ENCODE measurements around the gene TLDC2. TPM values are rescaled to one million over a fixed set of nuclear protein-coding genes. Genes with fewer than 3 reads are reported as not detected.

The TLDC2 gene
- total and polyA plus RNA-seq, 2 experiments from 2014 or later = 0.68 to 1.6 TPM

- WGBS (ENCODE audit: low lambda C conversion rate, missing lambda C conversion rate) = 49% methylated on average over 7 of the region's 7 CpGs
These were observed 14.4 kb upstream of the TLDC2 start for GRCh38 chr20:36861625-36861874.

GRCh38 chr20:36861875-36862801, 13.8 kb upstream of the TLDC2 start:
- Histone ChIP-seq H3K9me3 (ENCODE audit: low read depth) (no peaks in the 10 kb centered on the region), H3K36me3 (replicated peaks; ENCODE audit: insufficient read depth, low read depth) (no peaks in the 10 kb centered on the region), H2AFZ (no peak overlapping the region), H4K20me1 (ENCODE audit: insufficient read depth, poor library complexity, severe bottlenecking) (peaks cover 42% of the 10 kb centered on the region), H3K27me3 (no peaks in the 10 kb centered on the region), H3K4me3 (peak overlapping the region; percentile 72), H3K27ac (peak overlapping the region; percentile 80), H3K4me2 (peak overlapping the region; percentile 98), H3K9me2 (replicated peaks; ENCODE audit: insufficient read depth) (no peaks in the 10 kb centered on the region), H3K4me1 (ENCODE audit: insufficient read depth) (peaks cover 32% of the 10 kb centered on the region), H3K79me2 (peaks cover 54% of the 10 kb centered on the region)
- 5% methylated on average over 43 of the region's 45 CpGs for WGBS (ENCODE audit: low lambda C conversion rate, missing lambda C conversion rate)
- peak; percentile 77 for DNase-seq (ENCODE audit: low spot score)
- no peak for TF ChIP-seq EZH2 (IDR thresholded peaks at IDR 0.05; ENCODE audit: borderline replicate concordance)

More at GRCh38 chr20:36861625-36861874, 14.4 kb upstream of the TLDC2 start:
- no peak overlapping the region for H3K27ac ChIP-seq
- H3K9me3 ChIP-seq (ENCODE audit: low read depth) = no peaks in the 10 kb centered on the region
- no peaks in the 10 kb centered on the region for H3K27me3 ChIP-seq
- TF ChIP-seq EZH2phosphoT487 (IDR thresholded peaks at IDR 0.05; ENCODE audit: low read depth, severe bottlenecking, unreplicated experiment) (no peak), CTCF (IDR thresholded peaks at IDR 0.05; ENCODE audit: poor library complexity) (no peak), EZH2 (IDR thresholded peaks at IDR 0.05; ENCODE audit: borderline replicate concordance) (no peak)
- H4K20me1 ChIP-seq (ENCODE audit: insufficient read depth, poor library complexity, severe bottlenecking) = peaks cover 43% of the 10 kb centered on the region
- DNase-seq (ENCODE audit: low spot score) = no peak
- peak overlapping the region; percentile 98 for H3K4me2 ChIP-seq
- peaks cover 33% of the 10 kb centered on the region for H3K4me1 ChIP-seq (ENCODE audit: insufficient read depth)
- H3K9me2 ChIP-seq (replicated peaks; ENCODE audit: insufficient read depth) = no peaks in the 10 kb centered on the region
- no peak overlapping the region for H3K4me3 ChIP-seq
- H3K79me2 ChIP-seq = peaks cover 58% of the 10 kb centered on the region
- H2AFZ ChIP-seq = no peak overlapping the region
- H3K36me3 ChIP-seq (replicated peaks; ENCODE audit: insufficient read depth, low read depth) = no peaks in the 10 kb centered on the region

GRCh38 chr20:36862857-36863668, 12.9 kb upstream of the TLDC2 start:
- 3% methylated on average over 11 of the region's 129 CpGs for WGBS (ENCODE audit: low lambda C conversion rate, missing lambda C conversion rate)
- DNase-seq (ENCODE audit: low spot score) = peak; percentile 40
- Histone ChIP-seq H4K20me1 (ENCODE audit: insufficient read depth, poor library complexity, severe bottlenecking) (peaks cover 32% of the 10 kb centered on the region), H3K27me3 (no peaks in the 10 kb centered on the region), H2AFZ (no peak overlapping the region), H3K79me2 (peaks cover 44% of the 10 kb centered on the region), H3K4me2 (peak overlapping the region; percentile 98), H3K27ac (peak overlapping the region; percentile 66), H3K9me3 (ENCODE audit: low read depth) (no peaks in the 10 kb centered on the region), H3K4me1 (ENCODE audit: insufficient read depth) (peaks cover 32% of the 10 kb centered on the region), H3K36me3 (replicated peaks; ENCODE audit: insufficient read depth, low read depth) (no peaks in the 10 kb centered on the region), H3K9me2 (replicated peaks; ENCODE audit: insufficient read depth) (no peaks in the 10 kb centered on the region), H3K4me3 (peak overlapping the region; percentile 39)
- TF ChIP-seq CTCF (IDR thresholded peaks at IDR 0.05; ENCODE audit: poor library complexity) (no peak), EZH2phosphoT487 (IDR thresholded peaks at IDR 0.05; ENCODE audit: low read depth, severe bottlenecking, unreplicated experiment) (no peak), EZH2 (IDR thresholded peaks at IDR 0.05; ENCODE audit: borderline replicate concordance) (no peak)

Measured in hepatocyte (in vitro differentiated cells).